Activated B cell treated with CpG ODN at 0.5 μM for 24 hours (primary cell): ENCODE data around the gene PRDM16. TPM values are rescaled to one million over a fixed set of nuclear protein-coding genes. Genes with fewer than 3 reads are reported as not detected.

Source experiments
- ATAC-seq: fragments of 200-7000 bp; cut with Tn5 transposase; one replicate; pipeline ENCODE4 v1.10.0; 2021; ENCODE audit warnings: low read depth, mild to moderate bottlenecking, moderate library complexity
- CTCF ChIA-PET: fragments of 350-600 bp; sonication (Branson Sonifier 250); formaldehyde crosslinking; loops from one replicate; lab custom pipeline; 2021; ENCODE audit warnings: antibody characterized with exemption; lab: Charles Lee
- POLR2A ChIA-PET: fragments of 350-600 bp; sonication (Branson Sonifier 250); formaldehyde crosslinking; loops from one replicate; lab custom pipeline; 2021; ENCODE audit warnings: antibody characterized with exemption; lab: Charles Lee
- DNase-seq: peaks from one replicate; pipeline ENCODE4 v3.0.0; 2022
- H3K27ac Mint-ChIP-seq: one replicate; pipeline ENCODE4 v1.8.0; 2020; ENCODE audit warnings: mixed read lengths
- H3K27me3 Mint-ChIP-seq: one replicate; pipeline ENCODE4 v1.8.0; 2021; ENCODE audit warnings: mixed read lengths
- H3K36me3 Mint-ChIP-seq: one replicate; pipeline ENCODE4 v1.8.0; 2021; ENCODE audit warnings: low read depth, mixed read lengths
- H3K4me1 Mint-ChIP-seq: one replicate; pipeline ENCODE4 v1.8.0; 2021; ENCODE audit warnings: mixed read lengths
- H3K4me3 Mint-ChIP-seq: one replicate; pipeline ENCODE4 v1.8.0; 2020; ENCODE audit warnings: mild to moderate bottlenecking, mixed read lengths
- H3K9me3 Mint-ChIP-seq: one replicate; pipeline ENCODE4 v1.8.0; 2020; ENCODE audit warnings: mixed read lengths
- intact Hi-C: fragments of 100-400 bp; cut with micrococcal nuclease; formaldehyde crosslinking; loops from one replicate; pipeline ENCODE4 v1.15.1; 2024
- total RNA-seq: library from RNA; stranded (reverse); gene quantifications from 2 replicates; pipeline ENCODE4 v1.2.3, GENCODE V29; 2022
- TF ChIP-seq, protein P1 (sequence below): fragments of 200-600 bp; IDR thresholded peaks from one replicate; pipeline ENCODE4 v1.8.0; 2022; ENCODE audit warnings: antibody characterized with exemption, mild to moderate bottlenecking

The PRDM16 gene
- total RNA-seq, 1 donor from 2014 or later: not detected

GRCh38 chr1:3349968-3350299 is 280.9 kb downstream of the PRDM16 start:
- Mint-ChIP-seq H3K9me3 (no peaks in the 10 kb centered on the region), H3K4me1 (no peaks in the 10 kb centered on the region), H3K27me3 (peaks cover 7% of the 10 kb centered on the region), H3K27ac (no peak overlapping the region), H3K36me3 (no peaks in the 10 kb centered on the region), H3K4me3 (no peak overlapping the region)
- ATAC-seq: no peak
- TF ChIP-seq, protein P1, sequence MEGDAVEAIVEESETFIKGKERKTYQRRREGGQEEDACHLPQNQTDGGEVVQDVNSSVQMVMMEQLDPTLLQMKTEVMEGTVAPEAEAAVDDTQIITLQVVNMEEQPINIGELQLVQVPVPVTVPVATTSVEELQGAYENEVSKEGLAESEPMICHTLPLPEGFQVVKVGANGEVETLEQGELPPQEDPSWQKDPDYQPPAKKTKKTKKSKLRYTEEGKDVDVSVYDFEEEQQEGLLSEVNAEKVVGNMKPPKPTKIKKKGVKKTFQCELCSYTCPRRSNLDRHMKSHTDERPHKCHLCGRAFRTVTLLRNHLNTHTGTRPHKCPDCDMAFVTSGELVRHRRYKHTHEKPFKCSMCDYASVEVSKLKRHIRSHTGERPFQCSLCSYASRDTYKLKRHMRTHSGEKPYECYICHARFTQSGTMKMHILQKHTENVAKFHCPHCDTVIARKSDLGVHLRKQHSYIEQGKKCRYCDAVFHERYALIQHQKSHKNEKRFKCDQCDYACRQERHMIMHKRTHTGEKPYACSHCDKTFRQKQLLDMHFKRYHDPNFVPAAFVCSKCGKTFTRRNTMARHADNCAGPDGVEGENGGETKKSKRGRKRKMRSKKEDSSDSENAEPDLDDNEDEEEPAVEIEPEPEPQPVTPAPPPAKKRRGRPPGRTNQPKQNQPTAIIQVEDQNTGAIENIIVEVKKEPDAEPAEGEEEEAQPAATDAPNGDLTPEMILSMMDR: no peak
- CTCF ChIA-PET: no interaction called here
- intact Hi-C loops: no loop called here
- POLR2A ChIA-PET: no interaction called here
- DNase-seq: no peak

DNA sequence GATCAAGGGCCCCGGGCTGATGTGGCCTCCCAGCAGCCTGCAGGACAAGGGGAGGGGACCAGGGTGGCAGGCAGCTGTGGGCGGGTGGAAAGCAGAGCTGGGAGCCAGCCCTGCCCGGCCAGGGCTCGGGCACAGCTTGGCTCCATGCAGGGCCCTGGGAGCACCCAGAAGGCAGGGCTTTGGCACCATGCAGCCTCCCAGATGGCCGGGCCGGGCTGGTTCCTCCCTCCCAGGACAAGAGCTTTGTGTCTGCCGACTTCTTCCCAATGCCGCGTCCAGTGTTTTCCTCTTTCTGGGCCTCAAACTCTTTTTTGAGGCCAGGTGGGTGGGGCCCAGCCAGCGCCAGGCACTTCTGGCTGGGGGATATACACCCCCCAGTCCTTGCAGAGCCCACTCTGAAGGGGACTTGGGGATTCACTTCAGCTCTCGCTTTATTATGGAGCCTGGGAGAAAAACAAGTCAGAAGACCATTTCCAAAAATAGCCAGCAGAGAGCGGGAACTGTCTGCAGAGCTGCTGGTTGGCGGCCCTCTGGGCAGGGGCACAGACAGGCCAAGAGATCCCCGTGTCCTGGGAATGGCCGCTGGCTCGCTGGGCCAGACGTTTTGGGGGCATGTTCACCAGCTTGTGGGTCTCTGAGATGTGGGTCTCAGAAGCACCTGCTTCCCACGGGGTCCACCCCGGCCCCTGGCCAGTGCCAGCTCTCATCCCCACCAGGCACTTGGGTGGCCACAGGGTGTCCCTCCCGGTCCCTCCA is 281.7 kb downstream of the PRDM16 start:
- ChIA-PET POLR2A (no interaction called here), CTCF (no interaction called here)
- intact Hi-C loops: no loop called here
- Mint-ChIP-seq H3K36me3 (no peaks in the 10 kb centered on the region), H3K4me3 (no peak overlapping the region), H3K4me1 (no peaks in the 10 kb centered on the region), H3K27me3 (peaks cover 7% of the 10 kb centered on the region), H3K9me3 (no peaks in the 10 kb centered on the region), H3K27ac (no peak overlapping the region)
- DNase-seq: no peak
- ATAC-seq: no peak
- TF ChIP-seq, protein P1: no peak

GRCh38 chr1:3351449-3352298 is 282.7 kb downstream of the PRDM16 start:
- Mint-ChIP-seq H3K27me3 (peaks cover 7% of the 10 kb centered on the region), H3K36me3 (no peaks in the 10 kb centered on the region), H3K4me3 (no peak overlapping the region), H3K27ac (no peak overlapping the region), H3K4me1 (no peaks in the 10 kb centered on the region), H3K9me3 (no peaks in the 10 kb centered on the region)
- CTCF ChIA-PET: no interaction called here
- ATAC-seq: no peak
- TF ChIP-seq, protein P1: no peak
- no peak for DNase-seq
- POLR2A ChIA-PET: no interaction called here
- intact Hi-C loops: no loop called here

DNA sequence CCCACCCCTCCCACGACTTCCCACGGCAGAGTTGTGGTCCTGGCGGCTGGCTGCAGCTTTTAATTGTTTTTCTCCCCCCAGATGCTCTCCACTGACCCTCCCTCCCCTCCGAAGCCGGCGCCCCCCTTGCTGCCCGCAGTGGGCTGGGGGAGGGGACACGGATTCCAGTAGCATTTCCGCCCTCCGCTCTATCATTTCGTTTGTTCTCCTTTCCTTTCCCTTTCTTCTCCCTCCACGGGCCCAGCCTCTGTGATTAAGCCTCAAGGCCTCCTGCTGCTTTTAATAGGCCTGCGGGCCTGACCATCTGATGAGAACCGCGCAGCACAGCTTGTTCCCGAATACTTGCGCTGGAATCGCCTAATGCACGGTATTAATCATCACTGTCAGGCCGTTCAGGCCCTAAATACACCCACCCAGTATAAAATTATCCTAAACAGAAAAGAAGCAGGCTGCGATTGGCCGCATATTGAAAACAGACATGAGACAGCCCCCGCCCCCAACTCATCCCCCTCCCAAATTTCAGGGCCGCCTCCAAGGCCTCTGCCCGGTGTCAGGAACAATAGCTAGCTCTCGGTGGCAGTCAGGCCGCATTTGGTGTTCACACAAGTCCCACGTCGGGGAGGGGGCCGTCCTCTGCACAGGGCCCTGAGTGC is 283.4 kb downstream of the PRDM16 start:
- no peak for DNase-seq
- no peak for ATAC-seq
- Mint-ChIP-seq H3K4me3 (no peak overlapping the region), H3K27ac (no peak overlapping the region), H3K4me1 (no peaks in the 10 kb centered on the region), H3K27me3 (peaks cover 7% of the 10 kb centered on the region), H3K9me3 (no peaks in the 10 kb centered on the region), H3K36me3 (no peaks in the 10 kb centered on the region)
- ChIA-PET CTCF (no interaction called here), POLR2A (no interaction called here)
- TF ChIP-seq, protein P1: no peak
- intact Hi-C loops: no loop called here

GRCh38 chr1:3352952-3353331 is 283.9 kb downstream of the PRDM16 start:
- no peak for DNase-seq
- TF ChIP-seq, protein P1: no peak
- peaks cover 7% of the 10 kb centered on the region for H3K27me3 Mint-ChIP-seq
- no peak overlapping the region for H3K4me3 Mint-ChIP-seq
- ChIA-PET POLR2A (no interaction called here), CTCF (no interaction called here)
- ATAC-seq: no peak
- intact Hi-C loops: no loop called here
- no peaks in the 10 kb centered on the region for H3K4me1 Mint-ChIP-seq
- H3K36me3 Mint-ChIP-seq: no peaks in the 10 kb centered on the region
- H3K9me3 Mint-ChIP-seq: no peaks in the 10 kb centered on the region
- no peak overlapping the region for H3K27ac Mint-ChIP-seq
